ENCODE data around the gene DENND4B.
"Not testable (repeated sequence)": the region's sequence is repeated elsewhere in the genome, so short reads cannot be mapped to it uniquely, and the experiment has no call there.

The DENND4B gene

GRCh38 chr1:153922076-153922971 is 24.2 kb downstream of the DENND4B start:
- DNase-seq: no peak

- no peak for DNase-seq
These were observed 24.8 kb downstream of the DENND4B start for GRCh38 chr1:153921803-153922075.

GRCh38 chr1:153921080-153921802 is 25.3 kb downstream of the DENND4B start:
- no peak for DNase-seq

DNA sequence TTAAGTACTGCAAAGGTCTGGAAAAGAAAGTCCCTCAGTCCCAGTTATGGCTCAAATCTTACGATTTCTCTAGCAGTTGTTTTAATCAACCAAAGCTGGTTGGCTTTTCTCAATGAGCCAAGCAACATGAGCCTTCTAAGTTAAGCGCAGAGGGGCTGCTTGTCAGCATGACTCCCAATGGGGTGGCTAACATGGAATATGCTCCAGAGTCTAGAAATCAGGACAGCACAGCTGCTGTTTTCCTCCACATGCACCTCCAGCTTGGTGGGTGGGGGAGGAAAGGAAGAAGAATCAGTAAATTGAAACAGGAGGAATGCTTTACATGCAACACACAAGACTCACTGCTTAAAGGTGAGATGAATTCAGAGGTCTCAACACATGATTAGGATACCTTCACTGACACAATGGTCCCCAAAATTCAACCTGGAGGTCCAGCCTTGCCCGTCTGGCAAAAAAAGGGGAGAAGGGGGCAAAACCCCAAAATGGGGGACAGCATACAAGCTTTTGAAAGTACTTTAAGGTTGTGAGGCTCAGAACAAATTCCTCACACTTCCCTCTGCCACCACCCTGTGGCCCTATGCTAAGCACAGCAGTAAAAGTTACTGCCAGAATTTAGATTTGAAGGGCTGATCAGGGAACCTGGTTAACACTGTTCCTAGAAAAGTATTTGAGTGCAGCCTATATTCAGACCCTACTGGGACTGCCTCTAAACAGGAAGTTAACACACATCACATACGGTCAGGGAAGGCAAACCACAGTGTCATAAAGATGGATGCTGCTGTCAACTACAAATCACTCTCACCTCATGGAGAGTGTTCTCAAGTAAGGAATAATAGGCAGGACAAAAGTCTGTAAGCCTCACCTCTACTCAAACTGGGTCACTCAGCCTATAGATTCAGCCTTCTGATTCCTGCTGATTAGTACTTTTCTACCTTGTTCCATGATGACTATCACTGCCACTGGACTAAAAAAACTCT is 26.4 kb downstream of the DENND4B start:
- peak; percentile 29 for DNase-seq

DNA sequence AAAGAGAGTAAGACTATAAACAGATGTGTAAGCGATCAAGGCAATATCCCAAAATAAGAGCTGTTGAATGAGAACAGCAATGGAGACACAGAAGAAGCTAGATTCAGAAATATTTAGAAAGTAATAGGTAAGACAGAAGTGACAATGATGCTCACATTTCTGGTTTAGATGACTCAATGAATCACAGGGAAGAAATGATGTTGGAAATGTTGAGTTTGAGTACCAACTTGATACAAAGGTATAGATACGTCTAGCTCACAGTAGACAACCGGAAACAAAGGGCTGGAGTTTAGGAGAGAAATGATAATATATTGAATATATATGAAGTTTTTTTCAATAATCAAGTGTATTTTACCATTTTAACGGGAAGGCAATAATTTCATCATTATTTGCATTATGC is 30.2 kb downstream of the DENND4B start:
- DNase-seq: no peak

DNA sequence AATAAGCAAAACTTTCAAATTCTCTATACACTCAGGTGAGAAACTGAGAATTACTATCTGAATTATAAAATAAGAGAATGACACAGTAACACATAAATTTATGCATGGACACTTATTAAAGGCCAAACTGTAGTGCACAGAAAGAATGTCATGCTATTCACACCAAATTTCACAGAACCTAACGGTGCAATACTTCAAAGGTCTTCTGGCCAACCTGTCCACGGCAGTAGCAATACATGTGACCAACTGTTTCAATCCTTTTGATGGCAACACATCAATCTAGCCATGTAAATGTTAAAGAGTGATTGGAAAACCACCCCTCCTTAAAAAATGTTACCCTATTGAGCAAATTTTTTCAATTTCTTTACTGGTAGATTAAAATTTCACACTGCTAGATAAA is 34.2 kb downstream of the DENND4B start:
- DNase-seq: no peak

DNA sequence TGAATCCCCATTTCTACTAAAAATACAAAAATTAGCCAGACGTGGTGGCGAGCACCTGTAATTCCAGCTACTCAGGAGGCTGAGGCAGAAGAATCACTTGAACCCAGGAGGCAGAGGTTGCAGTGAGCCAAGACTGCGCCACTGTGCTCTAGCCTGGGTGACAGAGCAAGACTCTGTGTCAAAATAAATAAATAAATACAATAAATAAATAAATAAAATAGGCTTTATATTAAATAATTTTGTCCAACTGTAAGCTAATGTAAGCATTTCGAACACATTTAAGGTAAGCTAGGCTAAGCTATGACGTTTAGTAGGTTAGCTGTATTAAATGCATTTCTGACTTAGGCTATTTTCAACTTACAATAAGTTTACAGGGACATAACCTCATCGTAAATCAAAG is 36.0 kb downstream of the DENND4B start:
- DNase-seq: not testable (repeated sequence)

DNA sequence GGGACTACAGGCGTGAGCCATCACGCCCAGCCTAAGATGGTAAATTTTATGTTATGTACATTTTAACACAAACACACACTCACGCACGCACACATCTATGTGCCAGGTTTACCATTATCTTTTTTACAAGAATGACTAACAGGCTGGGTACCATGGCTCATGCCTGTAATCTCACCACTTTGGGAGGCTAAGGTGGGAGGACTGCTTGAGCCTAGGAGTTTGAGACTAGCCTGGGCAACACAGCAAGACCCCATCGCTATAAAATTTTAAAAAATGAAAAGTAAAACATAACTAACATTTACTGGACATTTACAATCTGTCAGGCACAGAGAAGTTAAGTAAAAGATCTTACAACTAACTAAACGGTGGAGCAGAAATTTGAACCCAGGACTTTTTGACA is 38.4 kb downstream of the DENND4B start:
- no peak for DNase-seq

GRCh38 chr1:153907134-153907533 is 39.4 kb downstream of the DENND4B start:
- DNase-seq: no peak

- DNase-seq: no peak
These were observed 40.1 kb downstream of the DENND4B start for GRCh38 chr1:153906396-153906795.

DNA sequence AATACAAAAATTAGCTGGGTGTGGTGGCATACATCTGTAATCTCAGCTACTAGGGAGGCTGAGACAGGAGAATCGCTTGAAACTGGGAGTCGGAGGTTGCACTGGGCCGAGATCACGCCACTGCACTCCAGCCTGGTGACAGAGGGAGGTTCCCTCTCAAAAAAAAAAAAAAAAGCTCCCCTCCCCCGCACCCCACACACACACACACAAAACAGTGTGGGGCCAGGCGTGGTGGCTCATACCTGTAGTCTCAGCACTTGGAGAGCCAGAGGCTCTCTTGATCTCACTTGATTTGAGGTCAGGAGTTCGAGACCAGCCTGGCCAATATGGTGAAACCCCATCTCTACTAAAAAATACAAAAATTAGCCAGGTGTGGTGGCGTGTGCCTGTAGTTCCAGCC is 40.6 kb downstream of the DENND4B start:
- not testable (repeated sequence) for DNase-seq

DNA sequence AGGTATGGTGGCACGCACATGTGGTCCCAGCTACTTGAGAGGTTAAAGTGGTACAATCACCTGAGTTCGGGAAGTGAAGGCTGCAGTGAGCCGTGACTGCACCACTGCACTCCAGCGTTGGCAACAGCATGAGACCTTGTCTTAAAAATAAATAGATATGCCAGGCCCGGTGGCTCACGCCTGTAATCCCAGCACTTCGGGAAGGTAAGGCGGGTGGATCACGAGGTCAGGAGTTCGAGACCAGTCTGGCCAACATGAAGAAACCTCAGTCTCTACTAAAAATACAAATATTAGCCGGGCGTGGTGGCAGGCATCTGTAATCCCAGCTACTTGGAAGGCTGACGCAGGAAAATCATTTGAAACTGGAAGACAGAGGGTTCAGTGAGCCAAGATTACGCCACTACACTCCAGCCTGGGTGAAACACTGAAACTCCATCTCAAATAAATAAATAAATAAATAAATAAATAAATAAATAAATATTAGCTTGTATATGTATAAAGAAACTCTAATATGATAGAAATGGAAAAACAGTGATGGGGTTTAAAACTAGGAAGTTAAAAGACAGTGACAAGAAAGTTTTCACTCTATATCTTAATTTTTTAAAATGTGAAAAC is 42.6 kb downstream of the DENND4B start:
- DNase-seq: no peak

GRCh38 chr1:153899509-153899908 is 47.0 kb downstream of the DENND4B start:
- no peak for DNase-seq

DNA sequence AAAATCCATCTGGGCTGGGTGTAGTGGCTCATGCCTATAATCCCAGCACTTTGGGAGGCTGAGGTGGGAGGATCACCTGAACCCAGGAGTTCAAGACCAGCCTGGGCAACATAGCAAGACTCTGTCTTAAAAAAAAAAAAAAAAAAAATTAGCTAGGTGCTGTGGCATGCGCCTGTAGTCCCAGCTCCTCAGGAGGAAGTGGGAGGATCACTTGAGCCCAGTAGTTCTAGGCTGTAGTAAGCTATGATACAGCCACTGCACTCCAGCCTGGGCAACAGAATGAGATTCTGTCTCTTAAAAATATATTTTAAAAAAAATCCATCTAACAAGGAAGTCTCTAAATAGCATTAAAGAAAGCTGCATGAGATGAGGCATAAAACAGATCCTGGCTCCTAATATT is 50.7 kb downstream of the DENND4B start:
- DNase-seq: not testable (repeated sequence)

DNA sequence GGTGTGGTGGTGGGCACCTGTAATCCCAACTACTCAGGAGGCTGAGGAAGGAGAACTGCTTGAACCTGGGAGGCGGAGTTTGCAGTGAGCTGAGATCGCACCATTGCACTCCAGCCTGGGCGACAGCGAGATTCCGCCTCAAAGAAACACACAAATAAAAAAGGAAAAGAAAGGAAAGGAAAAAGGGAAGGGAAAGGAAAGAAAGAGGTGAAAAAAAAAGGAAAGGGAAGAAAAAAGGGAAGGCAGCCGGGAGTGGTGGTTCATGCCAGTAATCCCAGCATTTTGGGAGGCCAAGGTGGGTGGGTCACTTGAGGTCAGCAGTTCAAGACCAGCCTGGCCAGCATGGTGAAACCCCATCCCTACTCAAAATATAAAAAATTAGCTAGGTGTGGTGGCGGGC is 55.5 kb downstream of the DENND4B start:
- not testable (repeated sequence) for DNase-seq

- DNase-seq: no peak
These were observed 58.0 kb downstream of the DENND4B start for GRCh38 chr1:153888533-153888932.

- DNase-seq: no peak
These were observed 60.4 kb downstream of the DENND4B start for GRCh38 chr1:153886127-153886526.

DNA sequence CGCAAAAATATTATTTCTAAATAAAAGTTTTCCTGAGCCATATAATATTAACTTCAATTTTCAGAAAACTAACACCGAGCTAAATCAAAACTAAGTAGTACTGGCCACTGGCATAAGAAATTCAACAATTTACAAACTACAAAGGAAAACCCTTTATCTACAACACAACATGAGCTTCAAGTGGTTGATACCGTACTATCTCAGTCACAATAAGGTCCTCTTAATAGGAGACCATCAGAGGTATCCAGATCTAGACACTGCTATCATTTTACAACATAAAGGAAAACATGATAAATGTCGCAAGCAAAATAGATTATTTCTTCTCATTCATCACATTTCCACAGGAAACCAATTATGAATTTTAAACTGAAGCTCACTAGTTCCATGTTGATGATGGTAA is 63.3 kb downstream of the DENND4B start:
- no peak for DNase-seq

GRCh38 chr1:153882296-153882912 is 64.1 kb downstream of the DENND4B start:
- peak; percentile 13 for DNase-seq

DNA sequence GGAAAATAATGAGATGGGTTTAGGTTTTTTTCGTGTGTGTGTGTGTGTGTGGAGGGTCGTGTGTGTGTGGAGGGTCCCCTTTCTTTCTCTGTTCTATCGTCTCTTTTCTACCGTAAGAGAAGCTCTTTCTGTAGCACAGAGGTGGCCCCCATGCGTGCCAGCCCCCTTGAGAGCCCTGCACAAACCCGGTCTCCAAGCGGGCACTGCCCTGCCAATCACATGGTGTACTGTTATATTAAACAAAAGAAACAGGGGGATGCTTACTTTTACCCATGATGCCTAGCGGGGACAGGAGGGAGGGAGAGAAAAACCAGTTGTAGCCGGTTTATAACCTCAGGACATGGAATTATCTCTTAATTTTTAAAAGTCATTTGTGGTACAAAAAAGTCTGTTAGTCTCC is 64.8 kb downstream of the DENND4B start:
- DNase-seq: peak; percentile 57

DNA sequence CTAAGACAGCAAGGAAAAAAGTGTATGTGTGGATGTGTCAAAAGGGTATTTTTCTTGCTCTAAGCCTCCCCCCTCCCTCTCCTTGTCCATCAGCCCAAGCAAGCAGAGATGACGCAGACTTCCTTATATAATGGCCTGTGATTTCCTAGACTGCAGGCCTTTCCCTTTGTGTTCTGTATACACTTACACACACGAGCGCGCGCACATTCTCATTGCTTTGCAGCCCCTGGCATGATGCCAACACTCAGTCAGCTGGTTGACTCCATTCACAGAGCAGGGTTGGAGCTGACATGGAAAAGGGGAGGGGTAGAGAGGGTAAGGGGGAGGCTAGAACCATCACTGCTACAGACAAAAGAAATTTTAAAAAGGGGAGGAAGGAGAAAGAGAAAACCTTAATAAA is 65.6 kb downstream of the DENND4B start:
- peak; percentile 96 for DNase-seq

- DNase-seq: no peak
These were observed 66.5 kb downstream of the DENND4B start for GRCh38 chr1:153880024-153880423.

Data from fibroblast of skin of right quadriceps (primary cell).